NOMO-1 (cell line): ENCODE data around the gene XPNPEP3.
A peak's percentile ranks its signal among the peaks of the same experiment; 100 is the strongest.

Source experiments
- DNase-seq, 2 experiments: peaks; one replicate each; lab custom pipeline; 2025; ENCODE audit not compliant: unreplicated experiment in 2 of 2; lab: John Stamatoyannopoulos, UW

Gene XPNPEP3

GRCh38 chr22:40928657-40929056, 71.7 kb downstream of the XPNPEP3 start:
- no peak for DNase-seq

DNA sequence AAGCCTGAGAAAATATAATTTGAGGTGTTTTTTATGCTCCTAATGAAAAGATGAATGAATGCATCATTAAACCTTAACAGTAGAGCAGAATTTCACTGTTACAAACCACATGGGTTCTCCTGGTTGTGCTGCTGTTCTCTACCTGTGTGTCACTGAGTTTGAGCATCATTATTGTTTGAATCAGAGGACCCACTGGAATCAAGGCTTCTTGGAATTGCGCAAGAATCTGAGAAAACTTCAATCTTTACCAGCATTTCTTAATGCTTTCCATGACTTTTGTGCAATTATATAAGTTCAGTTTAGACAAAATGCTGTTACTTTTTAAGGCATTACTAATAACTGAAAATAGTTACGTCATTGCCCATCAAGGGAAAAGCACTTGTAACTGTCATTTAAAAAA, 75.4 kb downstream of the XPNPEP3 start:
- no peak for DNase-seq

DNA sequence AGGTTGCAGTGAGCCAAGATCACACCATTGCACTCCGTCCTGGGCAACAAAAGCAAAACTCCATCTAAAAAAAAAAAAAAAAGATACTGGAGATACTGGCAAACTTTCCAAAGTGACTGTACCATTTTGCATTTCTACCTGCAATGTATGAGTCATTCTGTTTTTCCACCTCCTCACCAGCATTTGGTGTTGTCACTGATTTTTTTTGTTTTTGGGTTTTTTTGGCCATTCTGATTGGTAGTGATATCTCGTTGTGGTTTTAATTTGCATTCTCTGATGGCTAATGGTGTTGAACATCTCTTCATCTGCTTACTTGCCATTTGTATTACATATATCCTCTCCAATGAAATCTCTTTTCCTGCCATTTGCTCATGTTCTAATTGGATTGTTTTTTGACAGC, 82.3 kb downstream of the XPNPEP3 start:
- no peak for DNase-seq

DNA sequence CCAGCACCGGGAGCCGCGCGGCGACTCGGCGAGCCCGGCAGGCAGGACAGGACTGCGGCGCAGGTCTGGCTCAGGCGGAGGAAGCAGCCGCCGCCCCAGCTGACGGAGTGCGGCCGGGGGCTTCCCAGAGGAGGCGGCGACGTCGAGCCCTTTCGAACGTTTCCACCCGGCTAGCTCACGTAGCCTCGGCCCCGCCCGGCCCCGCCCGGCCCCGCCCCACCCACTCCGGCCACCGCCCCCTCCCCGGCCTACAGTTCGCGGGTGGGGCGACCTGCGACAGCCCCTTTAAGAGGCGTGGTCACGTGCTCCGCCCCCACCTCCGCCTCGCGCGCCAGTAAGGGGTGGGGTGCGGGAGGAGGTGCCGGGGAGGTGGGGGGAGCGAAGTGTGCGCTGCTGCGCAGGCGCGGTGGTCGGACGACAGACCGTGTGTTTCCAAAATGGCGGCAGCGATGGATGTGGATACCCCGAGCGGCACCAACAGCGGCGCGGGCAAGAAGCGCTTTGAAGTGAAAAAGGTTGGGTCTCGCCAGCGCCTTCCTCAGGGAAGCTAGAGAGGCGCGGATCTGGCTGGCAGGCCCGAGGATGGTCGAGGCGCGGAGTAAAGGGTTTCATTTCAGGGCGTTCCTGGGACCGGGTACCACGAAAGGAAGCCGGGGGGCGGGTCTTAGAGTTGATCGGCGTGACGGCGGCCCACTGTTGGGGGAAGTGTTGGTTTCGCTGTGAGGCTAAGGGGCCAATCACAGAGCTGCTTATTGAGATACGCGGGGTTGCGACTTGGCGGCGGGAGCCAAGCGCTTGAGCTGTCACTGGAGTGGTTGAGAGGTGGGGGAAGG, 94.2 kb downstream of the XPNPEP3 start, which contains the start of gene RBX1:
Gene RBX1, plus strand, starts transcription at position 417 of the 833 bp plus-strand sequence. Its CDS starts 21 bp downstream, at position 438.
- peak; percentile 98 to 99 for DNase-seq

DNA sequence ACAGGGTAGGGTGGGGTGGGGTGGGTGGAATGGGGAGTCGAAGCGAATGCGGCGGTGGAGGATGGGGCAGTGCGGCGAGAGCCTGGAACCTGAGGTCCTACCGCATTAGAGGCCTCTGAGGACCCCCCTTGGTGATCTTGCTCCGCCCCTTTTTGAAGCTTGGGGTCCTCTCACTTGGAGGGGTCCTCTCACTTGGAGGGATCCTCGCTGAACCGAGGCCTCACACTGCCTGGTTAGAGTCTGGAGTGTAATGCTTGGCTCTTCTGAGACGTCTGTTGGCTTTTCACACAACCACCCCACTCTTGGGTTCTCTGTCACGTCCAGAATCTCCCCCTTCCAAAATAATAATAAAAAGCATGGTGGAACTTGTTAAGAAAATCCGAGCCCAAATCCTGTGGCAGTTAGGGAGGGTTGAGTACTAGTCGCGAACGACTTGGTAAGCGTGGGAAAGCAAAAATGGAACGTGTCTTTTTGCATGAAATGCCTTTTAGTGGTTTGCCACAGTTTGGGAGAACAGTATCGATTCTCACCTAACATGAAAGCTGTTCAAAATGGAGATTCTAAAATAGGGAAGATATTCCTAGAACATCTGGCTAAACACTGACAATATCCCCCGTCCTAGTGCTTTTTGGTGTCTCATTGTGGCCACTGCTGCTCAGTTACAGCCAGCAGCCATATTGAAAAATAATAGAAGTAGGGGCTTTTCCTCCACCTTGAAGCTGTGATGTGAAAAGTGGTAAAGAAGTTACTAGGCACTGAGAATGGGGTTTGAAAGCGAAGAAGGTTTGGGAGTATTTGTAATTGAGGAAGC, 95.1 kb downstream of the XPNPEP3 start:
- peak in 1 of 2 experiments; percentile 39 for DNase-seq

DNA sequence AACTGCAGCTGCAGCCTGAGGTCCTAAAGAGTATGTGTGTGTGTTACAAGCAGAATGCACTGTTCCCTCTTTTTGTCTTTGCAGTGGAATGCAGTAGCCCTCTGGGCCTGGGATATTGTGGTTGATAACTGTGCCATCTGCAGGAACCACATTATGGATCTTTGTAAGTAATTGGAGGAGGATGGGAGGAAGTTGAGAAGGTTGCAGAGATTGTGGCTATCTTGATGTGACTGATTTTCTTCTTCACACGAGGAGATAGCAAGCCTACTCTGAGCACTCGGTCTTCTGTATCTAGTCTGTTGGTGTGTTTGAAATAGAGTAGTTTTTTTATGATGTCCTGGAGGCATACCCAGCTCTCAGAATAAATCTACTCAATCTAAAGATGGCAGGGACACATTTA, 96.5 kb downstream of the XPNPEP3 start:
- DNase-seq: no peak

- no peak for DNase-seq
Observed at GRCh38 chr22:40954113-40954512, 97.2 kb downstream of the XPNPEP3 start.

GRCh38 chr22:40955571-40955970, 98.6 kb downstream of the XPNPEP3 start:
- no peak for DNase-seq

DNA sequence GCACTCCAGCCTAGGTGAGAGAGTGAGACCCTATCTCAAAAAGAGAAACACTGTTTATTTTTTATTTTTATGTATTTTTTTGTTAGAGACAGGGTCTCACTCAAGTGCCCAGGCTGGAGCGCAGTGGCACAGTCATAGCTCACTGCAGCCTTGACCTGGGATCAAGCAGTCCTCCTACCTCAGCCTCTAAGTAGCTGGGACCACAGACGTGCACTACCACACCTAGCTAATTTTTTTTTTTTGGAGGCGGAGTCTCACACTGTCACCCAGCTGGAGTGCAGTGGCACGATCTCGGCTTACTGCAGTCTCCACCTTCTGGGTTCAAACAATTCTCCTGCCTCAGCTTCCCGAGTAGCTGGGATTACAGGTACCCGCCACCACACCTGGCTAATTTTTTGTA, 100.7 kb downstream of the XPNPEP3 start:
- DNase-seq: no peak

- no peak for DNase-seq
Observed at GRCh38 chr22:40958299-40958698, 101.4 kb downstream of the XPNPEP3 start.

DNA sequence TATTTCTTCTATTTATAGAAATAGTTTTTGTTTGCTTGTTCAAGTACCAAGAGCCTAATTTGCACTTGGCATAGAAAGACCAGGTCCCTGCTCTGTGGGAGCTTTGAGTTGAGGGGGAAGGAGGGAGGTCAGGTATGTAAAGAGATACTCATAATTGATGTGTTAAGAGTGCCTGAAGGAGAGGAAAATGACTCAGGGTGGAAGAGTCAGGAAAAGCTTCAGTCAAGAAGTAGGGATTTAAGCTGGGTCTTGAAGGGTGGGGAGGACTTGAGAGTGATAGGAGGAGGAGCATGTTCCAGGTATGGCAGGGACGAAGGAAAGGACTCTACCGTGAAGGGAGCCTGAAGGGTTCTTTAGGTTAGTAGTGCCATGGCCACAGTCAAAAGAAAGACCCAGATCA, 103.2 kb downstream of the XPNPEP3 start:
- DNase-seq: no peak

DNA sequence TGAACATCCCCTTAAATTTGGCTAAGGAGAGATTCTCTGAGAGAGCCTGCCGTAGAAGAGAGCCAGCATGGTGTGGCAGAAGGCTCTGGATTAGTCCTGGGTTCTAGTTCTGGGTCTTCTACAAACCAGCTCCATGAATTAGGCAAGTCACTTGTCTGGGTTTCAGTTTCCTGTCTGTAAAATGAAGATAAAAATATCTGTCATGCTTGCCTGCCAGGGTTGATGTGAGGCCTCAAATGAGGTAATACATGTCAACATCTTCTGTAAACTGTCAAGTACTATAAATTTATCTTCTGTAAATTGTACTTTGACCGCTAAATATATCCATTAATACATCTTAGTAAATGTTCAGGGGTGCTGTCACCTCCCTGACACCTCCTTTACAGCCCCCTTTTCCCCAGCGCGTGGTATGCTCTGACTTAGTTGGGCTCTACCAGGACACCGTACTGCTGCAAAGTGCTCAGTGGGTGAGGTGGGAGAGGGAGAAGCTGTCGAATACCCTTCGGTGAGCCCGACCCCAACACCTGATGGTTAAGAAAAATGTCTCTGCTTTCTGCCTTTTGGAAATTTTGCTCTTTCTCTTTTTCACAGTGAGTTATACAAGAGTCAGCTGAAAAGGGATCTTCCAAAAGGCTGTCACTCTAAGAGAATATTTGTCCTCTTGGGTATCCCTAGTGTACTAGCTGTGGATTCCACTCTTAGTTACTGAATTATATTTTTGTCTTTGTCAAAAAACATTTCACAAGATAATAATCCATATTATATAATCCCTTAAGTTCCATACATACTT, 109.2 kb downstream of the XPNPEP3 start:
- peak; percentile 66 to 88 for DNase-seq

- peak; percentile 49 to 64 for DNase-seq
Observed at GRCh38 chr22:40966726-40967085, 109.8 kb downstream of the XPNPEP3 start.

DNA sequence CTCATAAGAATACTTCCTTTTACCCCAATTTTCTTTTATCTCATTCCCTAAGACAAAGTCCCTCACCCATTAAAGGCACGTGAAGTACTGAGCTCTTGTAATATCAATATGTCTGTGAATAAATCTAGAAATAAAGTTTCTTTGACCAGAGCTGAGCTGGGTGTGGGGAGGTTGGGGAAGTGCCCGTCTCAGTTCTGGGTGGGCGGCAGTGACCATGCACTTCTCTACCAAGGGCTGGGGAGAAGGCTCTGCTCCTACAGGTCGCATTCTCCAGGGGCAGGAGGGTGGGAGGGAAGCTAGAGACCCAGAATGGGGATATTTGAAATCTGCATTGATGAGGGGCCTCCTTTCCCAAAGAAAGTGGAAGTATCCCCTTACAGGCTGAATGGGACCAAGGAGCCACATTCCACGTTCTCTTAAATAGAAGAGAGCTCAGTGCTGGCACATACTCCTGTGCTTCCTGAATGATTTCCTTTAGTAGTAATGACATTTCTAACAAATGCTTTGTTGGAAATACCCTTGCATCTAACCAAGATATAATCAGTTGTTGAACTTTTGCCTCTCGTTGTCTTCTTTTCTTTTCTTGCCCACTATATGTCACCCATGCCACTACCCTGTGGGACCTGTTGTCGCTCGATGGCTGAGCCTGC, 110.3 kb downstream of the XPNPEP3 start:
- DNase-seq: peak in 1 of 2 experiments; percentile 22

- no peak for DNase-seq
Observed at GRCh38 chr22:40972587-40972986, 115.6 kb downstream of the XPNPEP3 start.

DNA sequence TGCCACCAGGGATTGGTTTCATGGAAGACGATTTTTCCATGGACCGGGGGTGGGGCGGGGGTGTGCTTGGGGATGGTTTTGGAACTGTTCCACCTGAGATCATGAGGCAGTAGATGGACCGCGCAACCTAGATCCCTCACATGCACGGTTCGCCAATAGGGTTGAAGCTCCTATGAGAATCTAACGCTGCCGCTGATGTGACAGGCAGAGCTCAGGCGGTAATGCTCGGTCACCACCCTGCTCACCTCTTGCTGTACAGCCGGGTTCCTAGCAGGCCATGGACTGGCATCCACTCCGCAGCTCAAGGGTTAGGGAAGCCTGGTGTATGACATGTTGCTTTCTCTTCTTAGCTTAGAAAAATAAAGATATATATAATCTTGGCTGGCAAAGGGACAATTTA, 116.2 kb downstream of the XPNPEP3 start:
- DNase-seq: no peak

DNA sequence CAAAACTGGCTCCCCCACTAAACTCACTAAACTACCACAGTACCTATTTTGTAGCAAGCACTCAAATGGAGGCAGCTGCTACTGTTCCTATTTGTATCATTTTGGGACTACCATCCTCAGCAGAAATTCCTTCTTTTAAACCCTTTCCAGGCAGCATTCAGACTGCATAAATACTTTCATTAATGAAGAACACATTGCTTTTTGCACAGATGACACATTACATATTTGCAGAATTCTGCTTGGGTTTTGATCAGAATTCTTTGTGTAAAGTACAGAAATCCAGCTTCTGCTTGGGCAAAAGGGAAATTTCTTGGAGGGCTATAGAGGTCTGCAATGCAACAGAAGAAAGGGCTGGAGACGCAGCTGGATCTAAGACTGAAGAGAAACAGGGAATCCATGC, 118.4 kb downstream of the XPNPEP3 start:
- no peak for DNase-seq

DNA sequence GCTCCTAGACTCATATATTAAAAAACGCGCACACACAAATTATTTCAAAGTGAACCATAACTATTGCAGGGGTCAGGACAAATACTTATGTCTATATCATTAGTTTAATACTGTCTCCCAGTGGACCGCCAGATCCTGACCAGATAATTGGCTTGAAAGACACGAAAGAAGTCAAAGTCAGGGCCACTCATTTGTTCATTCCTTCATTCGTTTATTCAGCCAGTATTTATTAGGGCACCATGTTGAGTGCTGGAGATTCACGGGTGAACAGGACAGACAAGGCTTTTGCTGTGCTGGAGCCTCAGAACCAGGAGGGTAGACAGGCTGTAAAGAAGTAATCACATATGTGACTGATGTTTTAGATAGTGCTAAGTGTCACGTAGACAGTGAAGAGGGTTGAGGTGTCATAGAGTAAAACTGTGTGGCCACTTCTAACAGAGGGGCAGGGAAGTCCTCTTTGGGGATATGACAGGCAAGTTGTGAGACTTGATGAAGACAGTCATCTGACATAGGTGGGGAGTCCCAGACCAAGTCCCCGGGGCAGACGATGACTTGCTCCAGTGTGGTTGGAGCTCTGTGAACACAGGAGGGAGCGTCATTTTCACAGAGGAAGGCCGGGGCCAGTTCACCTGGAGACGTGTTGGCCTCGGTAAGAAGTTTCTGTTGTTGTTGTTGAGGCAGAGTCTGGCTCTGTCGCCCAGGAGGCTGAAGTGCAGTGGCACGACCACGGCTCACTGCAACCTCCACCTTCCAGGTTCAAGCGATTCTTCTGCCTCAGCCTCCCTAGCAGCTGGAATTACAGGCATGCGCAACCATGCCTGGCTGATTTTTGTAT, 120.1 kb downstream of the XPNPEP3 start:
- no peak for DNase-seq

- DNase-seq: no peak
Observed at GRCh38 chr22:40979198-40979597, 122.2 kb downstream of the XPNPEP3 start.

DNA sequence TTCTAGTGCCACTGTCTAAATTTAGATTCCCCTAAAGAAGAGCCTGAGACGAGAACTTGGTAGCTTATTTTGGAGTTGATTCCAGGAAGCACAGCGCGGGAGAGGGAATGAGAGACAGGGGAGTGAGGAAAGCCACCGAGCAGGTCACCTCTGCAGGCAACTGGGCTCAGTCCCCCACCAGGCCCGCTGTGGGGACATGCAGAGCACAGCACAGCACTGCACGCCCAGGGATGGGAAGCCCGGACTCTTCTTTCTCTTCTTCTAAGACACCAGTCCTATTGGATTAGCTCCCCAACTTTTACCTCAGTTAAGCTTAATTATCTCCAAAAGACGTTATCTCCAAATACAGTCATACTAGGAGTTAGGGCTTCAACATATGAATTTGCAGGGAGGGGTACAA, 122.9 kb downstream of the XPNPEP3 start:
- no peak for DNase-seq
